ENCODE data around the gene ZNF438.

DNA sequence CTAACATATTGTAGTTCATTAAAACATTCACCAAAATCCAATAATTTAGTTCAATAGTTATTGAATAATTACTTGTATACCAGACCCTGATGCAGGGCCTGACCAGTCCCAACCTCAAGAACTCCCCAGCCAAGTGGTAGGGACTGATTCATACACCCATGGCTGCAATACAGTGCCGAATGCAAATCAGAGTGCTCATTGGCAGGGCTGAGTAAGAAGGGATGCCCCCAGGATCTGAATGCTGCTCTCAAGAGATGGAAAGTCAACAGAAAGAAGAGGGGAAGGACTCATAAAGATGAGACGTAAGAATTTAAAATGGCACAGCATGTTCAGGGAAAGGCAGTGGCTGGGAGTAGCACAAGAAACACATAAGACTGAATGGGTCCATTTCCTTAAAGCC, 29.9 kb downstream of the ZNF438 start:
- TF ChIP-seq, protein P1, sequence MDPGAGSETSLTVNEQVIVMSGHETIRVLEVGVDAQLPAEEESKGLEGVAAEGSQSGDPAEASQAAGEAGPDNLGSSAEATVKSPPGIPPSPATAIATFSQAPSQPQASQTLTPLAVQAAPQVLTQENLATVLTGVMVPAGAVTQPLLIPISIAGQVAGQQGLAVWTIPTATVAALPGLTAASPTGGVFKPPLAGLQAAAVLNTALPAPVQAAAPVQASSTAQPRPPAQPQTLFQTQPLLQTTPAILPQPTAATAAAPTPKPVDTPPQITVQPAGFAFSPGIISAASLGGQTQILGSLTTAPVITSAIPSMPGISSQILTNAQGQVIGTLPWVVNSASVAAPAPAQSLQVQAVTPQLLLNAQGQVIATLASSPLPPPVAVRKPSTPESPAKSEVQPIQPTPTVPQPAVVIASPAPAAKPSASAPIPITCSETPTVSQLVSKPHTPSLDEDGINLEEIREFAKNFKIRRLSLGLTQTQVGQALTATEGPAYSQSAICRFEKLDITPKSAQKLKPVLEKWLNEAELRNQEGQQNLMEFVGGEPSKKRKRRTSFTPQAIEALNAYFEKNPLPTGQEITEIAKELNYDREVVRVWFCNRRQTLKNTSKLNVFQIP (CRISPR knock-in tag; IDR thresholded peaks at IDR 0.05; ENCODE audit: borderline replicate concordance, low read depth) = no peak
- TF ChIP-seq TSHZ2 (CRISPR knock-in tag; IDR thresholded peaks at IDR 0.05) (no peak), GLIS3 (CRISPR knock-in tag; IDR thresholded peaks at IDR 0.05) (no peak), SNAI2 (CRISPR knock-in tag; IDR thresholded peaks at IDR 0.05) (no peak), ARNTL (CRISPR knock-in tag; IDR thresholded peaks at IDR 0.05; ENCODE audit: borderline replicate concordance, low read depth) (no peak), TOX (CRISPR knock-in tag; IDR thresholded peaks at IDR 0.05; ENCODE audit: borderline replicate concordance) (no peak), TCF4 (CRISPR knock-in tag; IDR thresholded peaks at IDR 0.05; ENCODE audit: borderline replicate concordance) (no peak), ZNF8 (CRISPR knock-in tag; IDR thresholded peaks at IDR 0.05) (no peak), ZNF565 (CRISPR knock-in tag; conservative IDR thresholded peaks at IDR 0.05; ENCODE audit: low read depth) (no peak), OSR1 (CRISPR knock-in tag; IDR thresholded peaks at IDR 0.05) (no peak), ZFP30 (CRISPR knock-in tag; IDR thresholded peaks at IDR 0.05) (no peak), ZFP3 (CRISPR knock-in tag; IDR thresholded peaks at IDR 0.05) (no peak)
- TF ChIP-seq, protein P2, sequence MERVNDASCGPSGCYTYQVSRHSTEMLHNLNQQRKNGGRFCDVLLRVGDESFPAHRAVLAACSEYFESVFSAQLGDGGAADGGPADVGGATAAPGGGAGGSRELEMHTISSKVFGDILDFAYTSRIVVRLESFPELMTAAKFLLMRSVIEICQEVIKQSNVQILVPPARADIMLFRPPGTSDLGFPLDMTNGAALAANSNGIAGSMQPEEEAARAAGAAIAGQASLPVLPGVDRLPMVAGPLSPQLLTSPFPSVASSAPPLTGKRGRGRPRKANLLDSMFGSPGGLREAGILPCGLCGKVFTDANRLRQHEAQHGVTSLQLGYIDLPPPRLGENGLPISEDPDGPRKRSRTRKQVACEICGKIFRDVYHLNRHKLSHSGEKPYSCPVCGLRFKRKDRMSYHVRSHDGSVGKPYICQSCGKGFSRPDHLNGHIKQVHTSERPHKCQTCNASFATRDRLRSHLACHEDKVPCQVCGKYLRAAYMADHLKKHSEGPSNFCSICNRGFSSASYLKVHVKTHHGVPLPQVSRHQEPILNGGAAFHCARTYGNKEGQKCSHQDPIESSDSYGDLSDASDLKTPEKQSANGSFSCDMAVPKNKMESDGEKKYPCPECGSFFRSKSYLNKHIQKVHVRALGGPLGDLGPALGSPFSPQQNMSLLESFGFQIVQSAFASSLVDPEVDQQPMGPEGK (CRISPR knock-in tag; IDR thresholded peaks at IDR 0.05; ENCODE audit: borderline replicate concordance) = no peak
- TF ChIP-seq, protein P3, sequence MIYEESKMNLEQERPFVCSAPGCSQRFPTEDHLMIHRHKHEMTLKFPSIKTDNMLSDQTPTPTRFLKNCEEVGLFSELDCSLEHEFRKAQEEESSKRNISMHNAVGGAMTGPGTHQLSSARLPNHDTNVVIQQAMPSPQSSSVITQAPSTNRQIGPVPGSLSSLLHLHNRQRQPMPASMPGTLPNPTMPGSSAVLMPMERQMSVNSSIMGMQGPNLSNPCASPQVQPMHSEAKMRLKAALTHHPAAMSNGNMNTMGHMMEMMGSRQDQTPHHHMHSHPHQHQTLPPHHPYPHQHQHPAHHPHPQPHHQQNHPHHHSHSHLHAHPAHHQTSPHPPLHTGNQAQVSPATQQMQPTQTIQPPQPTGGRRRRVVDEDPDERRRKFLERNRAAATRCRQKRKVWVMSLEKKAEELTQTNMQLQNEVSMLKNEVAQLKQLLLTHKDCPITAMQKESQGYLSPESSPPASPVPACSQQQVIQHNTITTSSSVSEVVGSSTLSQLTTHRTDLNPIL (CRISPR knock-in tag; IDR thresholded peaks at IDR 0.05; ENCODE audit: low read depth) = no peak

All from SK-N-SH treated with all-trans-retinoic acid at 6 μM for 48 hours (cell line).